ENCODE data around the gene SLC25A33.
A peak's percentile ranks its signal among the peaks of the same experiment; 100 is the strongest.
"Not testable (repeated sequence)": the region's sequence is repeated elsewhere in the genome, so short reads cannot be mapped to it uniquely, and the experiment has no call there.

SLC25A33 gene

GRCh38 chr1:9515550-9515949 lies 23.7 kb upstream of the SLC25A33 start:
- H3K4me3 ChIP-seq (ENCODE audit: low read length); H3K9me3 ChIP-seq (ENCODE audit: control insufficient read depth, low read length); H3K36me3 ChIP-seq (ENCODE audit: control insufficient read depth, insufficient read depth, low read length); H3K27me3 ChIP-seq (ENCODE audit: control insufficient read depth, insufficient read depth, low read length); H3K9ac ChIP-seq (ENCODE audit: low read length); H3K4me1 ChIP-seq (ENCODE audit: control insufficient read depth, insufficient read depth, low read length): not testable (repeated sequence)

DNA sequence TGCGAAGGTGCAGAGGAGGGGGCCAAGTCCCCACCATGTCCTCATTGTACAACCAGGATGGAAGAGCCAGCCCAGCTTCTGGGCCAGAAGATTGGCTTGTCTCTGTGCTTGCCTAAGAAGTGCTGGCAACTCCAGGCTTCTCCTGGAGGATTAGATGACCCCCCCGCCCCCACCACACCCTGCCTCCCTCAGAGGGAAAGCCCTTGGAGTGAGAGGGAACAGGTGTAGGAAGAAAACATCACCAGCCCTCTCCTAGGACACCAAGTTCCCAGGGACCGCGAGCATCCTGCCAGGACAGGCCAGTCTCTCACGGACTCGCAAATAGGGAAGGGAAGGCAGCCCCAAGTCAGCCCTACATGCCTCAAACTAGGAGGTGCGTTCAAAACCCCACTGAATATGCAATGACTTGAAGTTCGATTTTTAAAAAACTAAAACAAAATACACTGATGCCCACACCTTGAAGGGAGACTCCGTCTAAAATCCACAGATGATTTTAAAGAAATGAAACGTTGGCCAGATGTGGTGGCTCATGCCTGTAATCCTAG lies 20.7 kb upstream of the SLC25A33 start:
- no peaks in the 10 kb centered on the region for H3K4me1 ChIP-seq (ENCODE audit: control insufficient read depth, insufficient read depth, low read length)
- no peaks in the 10 kb centered on the region for H3K9me3 ChIP-seq (ENCODE audit: control insufficient read depth, low read length)
- H3K27me3 ChIP-seq (ENCODE audit: control insufficient read depth, insufficient read depth, low read length) = no peaks in the 10 kb centered on the region
- H3K36me3 ChIP-seq (ENCODE audit: control insufficient read depth, insufficient read depth, low read length) = no peaks in the 10 kb centered on the region
- H3K4me3 ChIP-seq (ENCODE audit: low read length) = no peak overlapping the region
- no peak overlapping the region for H3K9ac ChIP-seq (ENCODE audit: low read length)

- no peak overlapping the region for H3K4me3 ChIP-seq (ENCODE audit: low read length)
Measured at GRCh38 chr1:9520411-9520810, 18.9 kb upstream of the SLC25A33 start.

DNA sequence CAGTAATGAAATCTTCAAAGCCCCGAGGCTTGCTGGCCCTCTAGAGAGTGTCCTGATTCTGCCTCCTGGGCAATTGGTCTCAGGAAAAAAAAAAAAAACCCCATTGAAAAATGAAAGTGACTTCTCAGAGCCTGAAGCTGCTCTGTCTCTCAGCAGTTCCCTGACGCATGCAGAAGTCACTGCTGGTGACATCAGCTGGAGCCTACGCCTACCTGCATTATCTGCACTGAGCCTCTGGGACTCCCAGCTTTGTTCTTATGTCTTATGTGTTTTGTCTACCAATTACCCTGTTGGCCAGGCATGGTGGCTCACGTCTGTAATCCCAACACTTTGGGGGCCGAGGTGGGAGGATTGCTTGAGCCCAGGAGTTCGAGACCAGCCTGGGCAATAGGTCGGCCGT lies 10.1 kb upstream of the SLC25A33 start:
- Histone ChIP-seq H3K9ac (ENCODE audit: low read length) (no peak overlapping the region), H3K9me3 (ENCODE audit: control insufficient read depth, low read length) (no peaks in the 10 kb centered on the region), H3K36me3 (ENCODE audit: control insufficient read depth, insufficient read depth, low read length) (no peaks in the 10 kb centered on the region), H3K4me1 (ENCODE audit: control insufficient read depth, insufficient read depth, low read length) (peaks cover 3% of the 10 kb centered on the region), H3K27me3 (ENCODE audit: control insufficient read depth, insufficient read depth, low read length) (no peaks in the 10 kb centered on the region), H3K4me3 (ENCODE audit: low read length) (no peak overlapping the region)

More at GRCh38 chr1:9520411-9520810, 18.9 kb upstream of the SLC25A33 start:
- no peaks in the 10 kb centered on the region for H3K4me1 ChIP-seq (ENCODE audit: control insufficient read depth, insufficient read depth, low read length)
- H3K9ac ChIP-seq (ENCODE audit: low read length) = no peak overlapping the region
- no peaks in the 10 kb centered on the region for H3K27me3 ChIP-seq (ENCODE audit: control insufficient read depth, insufficient read depth, low read length)
- no peaks in the 10 kb centered on the region for H3K36me3 ChIP-seq (ENCODE audit: control insufficient read depth, insufficient read depth, low read length)
- no peaks in the 10 kb centered on the region for H3K9me3 ChIP-seq (ENCODE audit: control insufficient read depth, low read length)

DNA sequence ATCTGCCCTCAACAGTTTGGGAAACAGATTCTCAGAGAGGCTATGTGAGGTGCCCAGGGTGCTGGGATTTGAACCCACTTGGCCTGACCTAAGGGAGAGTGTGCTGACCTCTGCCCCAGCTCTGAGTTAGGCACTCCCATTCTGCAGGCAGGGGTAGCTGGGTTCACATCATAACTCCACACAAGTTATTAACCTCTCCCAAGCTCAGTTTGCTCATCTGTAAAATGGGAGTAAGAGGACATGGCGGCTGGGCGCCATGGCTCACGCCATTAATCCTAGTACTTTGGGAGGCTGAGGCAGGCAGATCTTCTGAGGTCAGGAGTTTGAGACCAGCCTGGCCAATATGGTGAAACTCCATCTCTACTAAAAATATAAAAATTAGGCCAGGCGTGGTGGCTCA lies 8.9 kb upstream of the SLC25A33 start:
- Histone ChIP-seq H3K4me3 (ENCODE audit: low read length) (no peak overlapping the region), H3K9me3 (ENCODE audit: control insufficient read depth, low read length) (no peaks in the 10 kb centered on the region), H3K27me3 (ENCODE audit: control insufficient read depth, insufficient read depth, low read length) (no peaks in the 10 kb centered on the region), H3K36me3 (ENCODE audit: control insufficient read depth, insufficient read depth, low read length) (no peaks in the 10 kb centered on the region), H3K4me1 (ENCODE audit: control insufficient read depth, insufficient read depth, low read length) (peaks cover 3% of the 10 kb centered on the region), H3K9ac (ENCODE audit: low read length) (no peak overlapping the region)

DNA sequence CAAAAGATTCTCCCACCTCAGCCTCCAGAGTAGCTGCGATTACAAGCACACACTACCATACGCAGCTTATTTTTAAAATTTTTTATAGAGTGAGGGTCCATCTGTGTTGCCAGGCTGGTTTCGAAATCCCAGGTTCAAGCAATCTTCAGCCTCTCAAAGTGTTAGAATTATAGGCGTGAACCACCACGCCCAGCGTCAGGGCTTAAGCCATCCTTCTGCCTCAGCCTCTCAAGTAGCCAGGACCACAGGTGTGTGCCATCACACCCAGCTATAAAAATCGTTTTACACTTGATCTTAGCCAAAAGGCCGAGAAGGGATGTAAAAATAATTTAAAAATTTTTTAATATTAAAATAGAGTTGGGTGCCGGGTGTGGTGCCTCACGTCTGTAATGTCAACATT lies 4.3 kb upstream of the SLC25A33 start:
- H3K4me1 ChIP-seq (ENCODE audit: control insufficient read depth, insufficient read depth, low read length) = peaks cover 20% of the 10 kb centered on the region
- no peaks in the 10 kb centered on the region for H3K36me3 ChIP-seq (ENCODE audit: control insufficient read depth, insufficient read depth, low read length)
- H3K27me3 ChIP-seq (ENCODE audit: control insufficient read depth, insufficient read depth, low read length) = no peaks in the 10 kb centered on the region
- H3K9me3 ChIP-seq (ENCODE audit: control insufficient read depth, low read length) = no peaks in the 10 kb centered on the region
- no peak overlapping the region for H3K9ac ChIP-seq (ENCODE audit: low read length)
- H3K4me3 ChIP-seq (ENCODE audit: low read length) = no peak overlapping the region

DNA sequence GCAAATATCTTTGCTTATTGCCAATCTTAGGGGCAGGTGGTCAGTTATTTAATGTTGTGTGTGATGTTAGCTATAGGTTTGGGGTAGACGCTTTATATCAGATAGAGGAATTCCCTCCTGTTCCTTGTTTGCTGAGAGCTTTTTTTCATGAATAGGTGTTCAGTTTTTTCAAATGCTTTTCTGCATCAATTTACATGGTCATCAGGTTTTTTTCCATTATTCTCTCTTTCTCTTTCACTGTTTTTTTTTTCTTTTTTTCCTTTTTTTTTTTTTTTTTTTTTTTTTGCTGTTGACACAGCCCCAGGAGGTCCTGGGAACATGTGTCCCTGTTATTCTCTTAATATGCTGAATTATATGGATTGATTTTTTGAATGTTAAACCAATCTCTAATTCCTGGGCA lies 3.0 kb upstream of the SLC25A33 start:
- H3K9ac ChIP-seq (ENCODE audit: low read length) = no peak overlapping the region
- H3K9me3 ChIP-seq (ENCODE audit: control insufficient read depth, low read length) = no peaks in the 10 kb centered on the region
- H3K4me1 ChIP-seq (ENCODE audit: control insufficient read depth, insufficient read depth, low read length) = peaks cover 28% of the 10 kb centered on the region
- H3K4me3 ChIP-seq (ENCODE audit: low read length) = no peak overlapping the region
- H3K27me3 ChIP-seq (ENCODE audit: control insufficient read depth, insufficient read depth, low read length) = no peaks in the 10 kb centered on the region
- no peaks in the 10 kb centered on the region for H3K36me3 ChIP-seq (ENCODE audit: control insufficient read depth, insufficient read depth, low read length)

- H3K4me3 ChIP-seq (ENCODE audit: low read length) = no peak overlapping the region
- peaks cover 29% of the 10 kb centered on the region for H3K4me1 ChIP-seq (ENCODE audit: control insufficient read depth, insufficient read depth, low read length)
- no peaks in the 10 kb centered on the region for H3K36me3 ChIP-seq (ENCODE audit: control insufficient read depth, insufficient read depth, low read length)
- H3K9ac ChIP-seq (ENCODE audit: low read length) = peak overlapping the region; percentile 50
- no peaks in the 10 kb centered on the region for H3K9me3 ChIP-seq (ENCODE audit: control insufficient read depth, low read length)
- no peaks in the 10 kb centered on the region for H3K27me3 ChIP-seq (ENCODE audit: control insufficient read depth, insufficient read depth, low read length)
Measured at GRCh38 chr1:9537863-9538668, 1.2 kb upstream of the SLC25A33 start.

DNA sequence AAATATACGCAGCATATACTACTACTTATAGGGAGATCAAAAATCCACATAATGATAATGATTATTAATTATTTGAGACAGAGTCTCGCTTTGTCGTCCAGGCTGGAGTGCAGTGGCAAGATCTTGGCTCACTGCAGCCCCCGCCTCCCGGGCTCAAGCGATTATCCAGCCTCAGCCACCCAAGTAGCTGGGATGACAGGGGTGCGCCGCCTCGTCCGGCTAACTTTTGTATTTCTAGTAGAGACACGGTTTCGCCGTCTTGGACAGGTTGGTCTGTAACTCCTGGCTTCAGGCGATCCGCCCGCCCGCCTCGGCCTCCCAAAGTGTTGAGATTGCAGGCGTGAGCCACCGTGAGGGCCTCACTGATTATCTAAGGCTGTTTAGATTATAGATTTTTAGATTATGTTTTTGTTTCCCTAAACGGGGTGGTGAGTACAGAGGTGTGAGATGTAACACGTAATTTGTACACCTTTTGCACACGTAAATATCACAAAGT lies 548 bp upstream of the SLC25A33 start:
- Histone ChIP-seq H3K27me3 (ENCODE audit: control insufficient read depth, insufficient read depth, low read length) (no peaks in the 10 kb centered on the region), H3K4me3 (ENCODE audit: low read length) (no peak overlapping the region), H3K9me3 (ENCODE audit: control insufficient read depth, low read length) (no peaks in the 10 kb centered on the region), H3K9ac (ENCODE audit: low read length) (no peak overlapping the region), H3K36me3 (ENCODE audit: control insufficient read depth, insufficient read depth, low read length) (no peaks in the 10 kb centered on the region), H3K4me1 (ENCODE audit: control insufficient read depth, insufficient read depth, low read length) (peaks cover 29% of the 10 kb centered on the region)

DNA sequence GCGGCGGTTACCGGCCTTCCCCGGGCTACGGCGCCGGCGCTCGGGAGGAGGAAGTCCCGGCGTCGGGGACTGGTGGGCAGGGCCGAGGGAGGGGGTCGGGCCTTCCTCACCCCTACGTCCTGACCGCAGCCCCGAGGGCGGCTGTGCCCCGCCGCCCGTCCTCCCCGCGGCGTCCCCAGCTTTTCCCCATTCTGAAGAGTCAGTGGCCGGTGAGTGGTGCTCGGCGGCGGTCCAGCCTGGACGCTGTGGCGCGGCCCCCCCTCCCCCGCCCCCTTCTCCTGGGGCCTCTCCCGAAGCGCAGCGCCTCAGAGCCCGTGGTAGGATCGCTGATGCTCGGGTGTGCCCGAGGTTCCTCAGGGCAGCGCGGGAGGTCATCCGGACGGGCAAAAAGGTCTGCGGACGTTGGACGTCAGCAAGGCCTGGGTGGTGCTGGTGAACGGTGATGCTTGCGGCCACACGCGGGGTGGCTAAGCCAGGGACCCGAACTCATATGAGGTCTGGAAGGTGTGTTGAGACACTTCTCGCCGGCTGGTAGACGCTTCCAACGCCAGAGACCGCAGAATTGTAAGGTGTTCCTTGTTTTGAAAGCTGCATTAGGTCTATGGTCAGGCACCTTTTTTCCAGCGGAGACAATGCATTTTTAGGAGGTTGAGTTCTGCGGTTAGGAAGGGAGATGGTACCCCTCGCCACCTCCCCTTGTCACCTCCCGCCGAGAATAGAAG lies 725 bp downstream of the SLC25A33 start:
- Histone ChIP-seq H3K36me3 (ENCODE audit: control insufficient read depth, insufficient read depth, low read length) (no peaks in the 10 kb centered on the region), H3K27me3 (ENCODE audit: control insufficient read depth, insufficient read depth, low read length) (no peaks in the 10 kb centered on the region), H3K4me3 (ENCODE audit: low read length) (peak overlapping the region; percentile 66), H3K9ac (ENCODE audit: low read length) (peak overlapping the region; percentile 80), H3K4me1 (ENCODE audit: control insufficient read depth, insufficient read depth, low read length) (peaks cover 29% of the 10 kb centered on the region), H3K9me3 (ENCODE audit: control insufficient read depth, low read length) (no peaks in the 10 kb centered on the region)

DNA sequence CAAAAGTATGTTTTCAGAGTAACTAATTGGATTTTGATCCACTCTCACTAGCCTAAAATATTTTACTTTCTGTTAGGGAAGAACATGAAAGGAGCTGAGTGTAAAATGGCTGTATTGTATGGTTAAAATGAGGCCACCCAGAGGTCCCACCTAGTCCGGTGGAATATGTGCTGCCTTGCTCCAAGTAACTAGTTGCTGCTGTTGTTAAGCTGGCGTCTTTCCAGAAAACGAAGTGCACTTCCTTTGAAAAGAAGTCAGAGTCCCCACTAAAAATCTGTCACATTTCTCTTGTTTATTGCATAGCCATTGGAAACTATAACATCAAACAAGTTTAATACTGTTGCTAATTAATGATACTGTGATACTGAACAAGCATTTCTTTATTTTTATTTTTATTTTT lies 3.2 kb downstream of the SLC25A33 start:
- Histone ChIP-seq H3K36me3 (ENCODE audit: control insufficient read depth, insufficient read depth, low read length) (no peaks in the 10 kb centered on the region), H3K27me3 (ENCODE audit: control insufficient read depth, insufficient read depth, low read length) (no peaks in the 10 kb centered on the region)

DNA sequence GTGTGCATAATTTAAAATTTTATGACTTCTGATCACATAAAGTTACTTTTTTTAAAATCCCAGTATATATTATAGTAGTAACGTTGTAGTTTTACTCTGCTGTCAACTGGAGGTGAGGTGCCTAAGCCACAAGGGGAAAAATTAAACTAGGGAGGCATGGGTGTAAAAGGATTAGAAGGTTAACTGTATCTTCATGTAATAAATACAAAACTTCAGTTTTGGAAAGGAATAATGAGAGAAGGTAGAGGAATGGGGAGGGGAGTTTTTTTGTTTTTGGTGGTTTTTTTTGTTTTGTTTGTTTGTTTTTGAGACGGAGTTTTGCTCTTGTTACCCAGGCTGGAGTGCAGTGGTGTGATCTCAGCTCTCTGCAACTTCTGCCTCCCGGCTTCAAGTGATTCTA lies 5.7 kb downstream of the SLC25A33 start:
- Histone ChIP-seq H3K9me3 (ENCODE audit: control insufficient read depth, low read length) (no peaks in the 10 kb centered on the region), H3K4me1 (ENCODE audit: control insufficient read depth, insufficient read depth, low read length) (peaks cover 13% of the 10 kb centered on the region), H3K4me3 (ENCODE audit: low read length) (no peak overlapping the region), H3K27me3 (ENCODE audit: control insufficient read depth, insufficient read depth, low read length) (no peaks in the 10 kb centered on the region), H3K36me3 (ENCODE audit: control insufficient read depth, insufficient read depth, low read length) (no peaks in the 10 kb centered on the region), H3K9ac (ENCODE audit: low read length) (no peak overlapping the region)

More for the DNA sequence above, 3.2 kb downstream of the SLC25A33 start:
- Histone ChIP-seq H3K4me3 (ENCODE audit: low read length) (no peak overlapping the region), H3K4me1 (ENCODE audit: control insufficient read depth, insufficient read depth, low read length) (peaks cover 26% of the 10 kb centered on the region), H3K9ac (ENCODE audit: low read length) (no peak overlapping the region), H3K9me3 (ENCODE audit: control insufficient read depth, low read length) (no peaks in the 10 kb centered on the region)

Measured in mucosa of stomach (tissue), 1 donor.